HG03558 (cell line): ENCODE data around the gene RPS15.

Experiments used
- ATAC-seq: cut with Tn5 transposase; IDR thresholded peaks from one replicate; pipeline ENCODE4 v1.9.1; 2021; ENCODE audit warnings: moderate number of reproducible peaks; ENCODE audit not compliant: unreplicated experiment; ENCODE audit errors: extremely low read depth

RPS15 gene

GRCh38 chr19:1438035-1438932 lies at the start of gene RPS15:
TSS of gene RPS15 (plus strand) at chr19:1438396. CDS start at chr19:1438426, 30 bp downstream.
- peak; percentile 60 for ATAC-seq

DNA sequence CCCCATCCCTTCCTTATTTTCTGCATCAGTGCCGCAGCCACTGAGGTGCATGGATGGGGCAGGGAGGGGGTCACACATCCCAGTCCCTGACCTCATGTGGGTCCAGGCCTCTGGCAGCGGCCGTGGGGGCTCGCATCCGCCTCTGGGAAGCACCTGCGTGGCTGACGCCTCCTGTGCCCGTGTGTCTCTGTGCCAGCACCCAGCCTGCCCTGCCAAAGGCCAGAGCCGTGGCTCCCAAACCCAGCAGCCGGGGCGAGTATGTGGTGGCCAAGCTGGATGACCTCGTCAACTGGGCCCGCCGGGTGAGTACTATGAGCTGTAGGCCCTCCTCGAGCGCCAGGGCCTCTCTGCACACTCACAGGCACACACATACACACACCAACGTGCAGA lies 49.6 kb upstream of the RPS15 start:
- ATAC-seq = no peak

- no peak for ATAC-seq
Observed at GRCh38 chr19:1389033-1389940, 48.9 kb upstream of the RPS15 start.

GRCh38 chr19:1390890-1391423 lies 47.2 kb upstream of the RPS15 start:
- no peak for ATAC-seq

- no peak for ATAC-seq
Observed at GRCh38 chr19:1392407-1392806, 45.8 kb upstream of the RPS15 start.

DNA sequence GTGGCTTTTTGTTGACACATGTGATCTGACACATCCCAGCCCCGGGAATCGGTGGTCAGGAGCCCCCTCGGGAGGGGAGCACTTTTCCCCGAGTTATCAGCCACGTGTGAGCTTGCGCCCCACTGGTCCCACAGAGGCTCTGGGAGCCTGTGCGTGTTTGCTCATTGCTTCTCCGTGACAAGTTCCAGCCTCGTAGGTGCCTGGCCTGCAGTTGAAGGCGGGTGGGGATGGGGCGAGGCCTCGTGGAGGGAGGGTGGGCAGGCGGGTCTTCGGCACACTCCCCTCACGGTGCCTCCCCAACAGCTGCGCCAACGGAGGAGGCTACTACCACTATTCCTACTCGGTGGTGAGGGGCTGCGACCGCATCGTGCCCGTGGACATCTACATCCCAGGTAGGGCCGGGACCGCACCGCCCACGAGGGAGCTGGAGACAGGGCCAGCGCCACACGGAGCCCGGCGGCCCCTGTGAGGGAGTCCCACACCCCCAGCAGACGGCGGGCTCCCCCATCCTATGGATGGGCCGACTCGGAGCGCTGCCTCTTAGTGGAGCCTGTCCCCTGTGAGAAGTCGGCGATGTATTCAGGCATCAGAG lies 45.2 kb upstream of the RPS15 start:
- ATAC-seq = no peak

DNA sequence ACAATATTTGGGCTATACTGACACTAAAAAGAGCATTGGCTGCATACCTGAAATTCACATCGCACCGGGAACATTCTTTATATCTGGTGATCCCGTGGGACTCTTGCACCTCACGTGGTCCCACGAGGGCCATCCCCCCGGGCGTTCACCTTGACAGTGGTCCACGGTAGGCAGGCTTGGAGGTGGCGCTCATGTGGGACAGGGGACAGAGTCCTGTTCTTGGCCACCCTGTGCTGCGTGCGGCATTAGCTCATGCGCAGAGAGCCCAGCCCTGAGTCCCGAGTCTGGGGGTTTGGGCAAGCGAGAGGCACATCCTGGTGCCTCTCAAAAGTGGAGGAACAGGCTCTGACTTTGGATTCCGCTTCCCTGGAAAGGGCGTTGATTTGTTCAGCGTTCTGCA lies 44.4 kb upstream of the RPS15 start:
- no peak for ATAC-seq

DNA sequence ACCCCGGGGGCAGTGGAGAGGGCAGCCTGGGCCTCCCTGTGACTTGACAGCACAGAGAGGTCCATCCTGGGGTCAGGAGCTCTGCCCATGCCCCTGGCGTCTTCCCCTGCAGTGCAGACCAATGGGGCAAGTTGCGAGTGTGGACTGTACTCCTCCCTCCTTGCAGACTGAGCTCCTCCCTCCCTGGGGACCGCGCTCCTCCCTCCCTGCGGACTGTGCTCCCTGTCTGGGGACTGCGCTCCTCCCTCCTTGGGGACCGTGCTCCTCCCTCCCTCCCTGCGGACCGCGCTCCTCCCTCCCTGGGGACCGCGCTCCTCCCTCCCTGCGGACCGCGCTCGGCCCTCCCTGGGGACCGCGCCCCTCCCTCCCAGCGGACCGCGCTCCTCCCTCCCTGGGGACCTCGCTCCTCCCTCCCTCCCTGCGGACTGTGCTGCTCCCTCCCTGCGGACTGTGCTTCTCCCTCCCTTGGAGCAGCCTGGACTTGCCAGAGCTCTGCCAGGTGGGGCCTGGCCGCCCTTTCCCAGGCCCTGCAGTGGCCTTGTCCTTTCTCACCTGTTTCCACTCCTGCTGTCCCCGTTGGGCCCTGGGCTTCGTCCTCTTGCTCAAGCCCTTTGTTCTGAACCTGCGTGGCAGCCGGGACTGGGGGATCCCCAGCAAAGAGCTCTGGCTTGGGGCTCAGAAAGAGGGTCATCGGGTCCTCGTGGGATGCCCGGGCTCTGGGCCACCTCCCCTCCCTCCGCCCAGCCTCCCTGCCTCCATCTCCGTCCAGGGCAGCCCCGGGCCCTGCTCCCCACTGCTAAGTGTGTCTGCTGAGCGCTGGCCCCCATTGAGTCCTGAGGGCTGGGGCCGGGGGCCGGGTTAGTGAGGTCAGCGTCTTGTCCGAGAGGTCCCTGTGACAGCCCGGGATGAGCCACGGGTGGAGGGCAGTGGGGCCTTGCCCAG lies 43.7 kb upstream of the RPS15 start:
- no peak for ATAC-seq

DNA sequence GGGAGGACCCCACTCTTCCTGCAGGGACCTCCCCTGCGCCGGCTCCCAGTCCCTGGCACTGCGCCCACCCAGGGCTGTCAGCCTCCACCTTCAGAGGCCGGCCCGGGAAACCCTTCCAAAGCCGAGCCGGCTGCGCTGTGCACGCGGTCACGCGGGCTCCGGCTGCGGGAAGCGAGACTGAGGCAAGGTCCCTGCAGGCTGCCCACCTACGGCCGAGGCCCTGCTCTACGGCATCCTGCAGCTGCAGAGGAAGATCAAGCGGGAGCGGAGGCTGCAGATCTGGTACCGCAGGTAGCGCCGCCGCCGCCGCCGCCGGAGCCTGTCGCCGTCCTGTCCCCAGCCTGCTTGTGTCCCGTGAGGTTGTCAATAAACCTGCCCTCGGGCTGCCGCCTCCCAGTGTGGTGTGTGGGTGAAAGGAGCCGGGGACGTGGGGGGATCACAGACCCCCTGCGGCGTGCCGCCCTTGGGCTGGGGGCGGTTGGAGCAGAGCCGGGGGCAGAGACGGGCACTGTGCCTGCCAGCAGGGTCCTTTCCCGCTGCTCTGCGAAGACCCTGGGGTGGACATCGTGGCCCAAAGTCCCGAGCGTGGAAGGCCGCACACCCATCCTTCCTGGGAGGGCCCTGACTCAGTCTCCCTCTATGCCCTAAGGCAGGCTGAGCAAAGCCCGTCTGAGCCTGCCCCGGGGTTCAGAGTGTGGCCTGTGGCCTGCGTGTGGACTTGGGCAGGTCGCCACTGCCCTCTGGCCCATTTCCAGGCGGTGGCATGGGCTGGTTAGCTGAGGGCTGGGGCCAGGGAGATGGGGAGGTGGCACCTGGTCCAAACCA lies 42.8 kb upstream of the RPS15 start:
- ATAC-seq = no peak

GRCh38 chr19:1396019-1396767 lies 42.0 kb upstream of the RPS15 start:
- ATAC-seq = no peak

DNA sequence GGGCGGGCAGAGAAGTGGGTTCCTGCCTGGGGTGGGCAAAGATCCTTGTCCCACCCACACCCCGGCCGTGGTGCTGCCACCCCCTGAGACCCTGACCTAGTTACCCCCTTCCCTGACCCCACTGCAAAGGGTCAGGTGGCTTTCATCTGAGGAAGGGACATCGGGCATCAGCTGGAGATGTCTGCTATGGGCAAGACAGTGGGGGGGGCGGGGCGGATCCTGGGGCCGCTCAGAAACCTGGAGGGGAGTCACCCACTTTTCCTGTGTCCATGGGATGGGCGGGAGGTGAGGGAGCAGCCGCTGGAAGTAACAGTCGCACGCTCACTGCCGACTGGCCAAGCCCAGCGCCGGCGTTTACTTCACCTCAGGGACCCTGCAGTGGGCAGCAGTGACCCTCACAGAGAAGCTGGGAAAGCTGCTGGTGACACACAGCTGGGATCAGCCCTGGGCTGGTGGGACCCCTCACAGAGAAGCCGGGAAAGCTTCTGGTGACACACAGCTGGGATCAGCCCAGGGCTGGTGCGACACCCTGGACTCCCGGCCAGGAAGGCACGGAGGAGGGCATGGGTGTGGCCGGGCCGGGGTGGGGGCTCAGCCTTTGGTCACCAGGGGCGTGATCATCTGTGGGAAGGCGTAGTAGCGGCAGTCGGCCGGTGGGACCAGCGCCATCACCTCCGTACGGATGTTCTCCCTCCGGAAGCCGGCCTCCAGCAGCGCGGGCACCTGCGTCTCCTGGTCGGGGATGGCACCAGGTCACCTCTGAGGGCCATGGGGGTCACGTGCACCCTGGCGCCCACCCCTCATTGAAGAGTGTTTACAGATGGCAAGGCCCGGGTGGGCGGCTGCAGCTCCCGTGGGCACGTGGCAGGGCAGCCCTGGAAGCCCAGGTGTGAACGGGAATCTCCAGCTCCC lies 41.2 kb upstream of the RPS15 start:
- ATAC-seq = no peak

- no peak for ATAC-seq
Observed at GRCh38 chr19:1397838-1398237, 40.4 kb upstream of the RPS15 start.

GRCh38 chr19:1399079-1399478 lies 39.1 kb upstream of the RPS15 start:
- ATAC-seq = no peak

DNA sequence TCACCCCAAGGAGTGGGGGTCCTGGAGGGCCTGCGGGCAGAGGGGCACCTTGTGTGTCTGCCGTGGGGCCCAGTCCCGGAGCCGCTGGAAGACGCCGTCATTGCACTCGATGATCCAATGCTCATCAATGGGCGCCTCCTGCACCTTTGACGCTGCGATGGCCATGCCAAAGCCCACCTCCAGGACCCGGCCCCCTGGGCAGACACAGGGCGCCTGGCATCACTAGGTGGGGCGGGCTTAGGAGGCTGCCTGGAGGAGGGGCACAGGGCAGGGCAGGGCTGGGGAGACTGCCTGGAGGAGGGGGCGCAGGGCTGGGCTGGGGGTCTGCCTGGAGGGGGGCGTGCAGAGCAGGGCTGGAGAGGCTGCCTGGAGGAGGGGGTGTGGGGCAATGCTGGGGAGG lies 38.5 kb upstream of the RPS15 start:
- ATAC-seq = no peak

GRCh38 chr19:1400281-1401137 lies 37.7 kb upstream of the RPS15 start:
- no peak for ATAC-seq
